HCT116 (cell line): Measurements from ENCODE around the gene PDZRN4. TPM values are rescaled to one million over a fixed set of nuclear protein-coding genes. Genes with fewer than 3 reads are reported as not detected.

Experiments used
- ATAC-seq: fragments of 200-7000 bp; cut with Tn5 transposase; 2 replicates; pipeline ENCODE4 v1.9.1; 2020; ENCODE audit warnings: mild to moderate bottlenecking, moderate library complexity
- BruUV-seq: library from RNA; stranded (reverse); fragments of 400-500 nt; replicated peaks from 2 replicates; lab custom pipeline; 2021; lab: Mats Ljungman, UMichigan
- CTCF ChIA-PET: fragments of 300-600 bp; sonication (Branson Sonifier 250); formaldehyde crosslinking; loops from one replicate; lab custom pipeline; 2021; ENCODE audit warnings: antibody characterized with exemption; lab: Charles Lee
- POLR2A ChIA-PET: fragments of 300-600, 350-600 bp; sonication (Branson Sonifier 250); formaldehyde crosslinking; loops from one replicate; lab custom pipeline; 2021; ENCODE audit warnings: antibody characterized with exemption; lab: Charles Lee
- RAD21 ChIA-PET, 2 experiments: fragments of 300-600 bp; sonication (Branson Sonifier 250); formaldehyde crosslinking; loops; one replicate each; lab custom pipeline; 2023; ENCODE audit warnings: low total read pairs in 2 of 2; ENCODE audit not compliant: uncharacterized antibody in 2 of 2, unreplicated experiment in 2 of 2, low non-redundant PET in 1 of 2; lab: Charles Lee
- DNase-seq: peaks from one replicate; pipeline ENCODE4 v3.0.0-alpha.2; 2010; ENCODE audit warnings: low read depth, low spot score
- H2AFZ ChIP-seq: fragments of 200-600 bp; shearing (Covaris generic), sonication (generic); 2 replicates; pipeline ENCODE4 v1.6.1; 2017; ENCODE audit warnings: low read depth, mixed run types, mixed read lengths, antibody characterized with exemption, low read length; ENCODE audit not compliant: poor library complexity, severe bottlenecking
- H3K27ac ChIP-seq: 2 replicates; pipeline ENCODE4 v1.5.1; 2012; ENCODE audit warnings: low read depth, low read length
- H3K27me3 ChIP-seq: fragments of 200-600 bp; sonication (generic); 2 replicates; pipeline ENCODE4 v1.6.1; 2016; ENCODE audit warnings: mixed run types, low read length, mixed read lengths; ENCODE audit not compliant: insufficient read depth
- H3K36me3 ChIP-seq, 2 experiments: fragments of 200-500 bp in 1 of 2; fragments of 200-600 bp in 1 of 2; sonication (Bioruptor generic) in 1 of 2; sonication (generic) in 1 of 2; 2 replicates each; pipeline versions ENCODE4 v1.5.1 to v1.6.1; 2014 to 2016; ENCODE audit warnings: low read length in 2 of 2, inconsistent platforms in 1 of 2, mixed read lengths in 1 of 2, mixed run types in 1 of 2; ENCODE audit not compliant: insufficient read depth in 2 of 2, control insufficient read depth in 1 of 2
- H3K4me1 ChIP-seq, 2 experiments: fragments of 200-600 bp in 1 of 2; sonication (generic) in 1 of 2; 2 replicates each; pipeline versions ENCODE4 v1.5.1 to v1.6.1; 2012 to 2017; ENCODE audit warnings: low read length in 2 of 2, inconsistent platforms in 1 of 2, mild to moderate bottlenecking in 1 of 2, mixed read lengths in 1 of 2, mixed run types in 1 of 2, moderate library complexity in 1 of 2; ENCODE audit not compliant: insufficient read depth in 2 of 2, control insufficient read depth in 1 of 2
- H3K4me2 ChIP-seq: fragments of 200-600 bp; sonication (generic); 2 replicates; pipeline ENCODE4 v1.6.1; 2017; ENCODE audit warnings: mixed run types, low read length, mixed read lengths
- H3K4me3 ChIP-seq, 2 experiments: fragments of 200-600 bp in 1 of 2; sonication (generic) in 1 of 2; replicated peaks in 1 of 2; 2 replicates each; pipeline ENCODE4 v1.5.1; 2011 to 2016; ENCODE audit warnings: low read length in 2 of 2, control low read depth in 1 of 2, low read depth in 1 of 2, mild to moderate bottlenecking in 1 of 2, mixed read lengths in 1 of 2, mixed run types in 1 of 2
- H3K79me2 ChIP-seq: fragments of 200-600 bp; sonication (generic); 2 replicates; pipeline ENCODE4 v1.6.1; 2017; ENCODE audit warnings: mild to moderate bottlenecking, mixed run types, low read length, moderate library complexity, mixed read lengths; ENCODE audit not compliant: insufficient read depth
- H3K9ac ChIP-seq: fragments of 200-600 bp; sonication (generic); 2 replicates; pipeline ENCODE4 v1.6.1; 2016; ENCODE audit warnings: low read length, mixed read lengths
- H3K9me2 ChIP-seq: fragments of 200-600 bp; sonication (generic), shearing (Covaris generic); 2 replicates; pipeline ENCODE4 v1.6.1; 2017; ENCODE audit warnings: mixed run types, mild to moderate bottlenecking, moderate library complexity; ENCODE audit not compliant: insufficient read depth
- H3K9me3 ChIP-seq, 2 experiments: fragments of 200-500 bp in 1 of 2; fragments of 200-600 bp in 1 of 2; sonication (Bioruptor generic) in 1 of 2; sonication (generic) in 1 of 2; 2 replicates each; pipeline ENCODE4 v1.6.1; 2014 to 2017; ENCODE audit warnings: low read length in 2 of 2, mixed read lengths in 2 of 2, inconsistent platforms in 1 of 2, low read depth in 1 of 2, mild to moderate bottlenecking in 1 of 2, mixed run types in 1 of 2, moderate library complexity in 1 of 2; ENCODE audit not compliant: control insufficient read depth in 1 of 2, insufficient read depth in 1 of 2
- H4K20me1 ChIP-seq: fragments of 200-600 bp; sonication (generic), shearing (Covaris generic); 2 replicates; pipeline ENCODE4 v1.6.1; 2017; ENCODE audit warnings: mixed run types, mild to moderate bottlenecking, moderate library complexity; ENCODE audit not compliant: insufficient read depth
- CBX3 ChIP-seq: IDR thresholded peaks from 2 replicates; pipeline ENCODE4 v1.6.1; 2012; ENCODE audit warnings: low read depth
- ELF1 ChIP-seq: IDR thresholded peaks from 2 replicates; pipeline ENCODE4 v1.6.1; 2012; ENCODE audit warnings: low read depth, borderline replicate concordance
- EZH2 ChIP-seq: fragments of 200-600 bp; sonication (generic); IDR thresholded peaks from 2 replicates; pipeline ENCODE4 v1.6.1; 2017; ENCODE audit warnings: antibody characterized with exemption, mixed run types
- EZH2phosphoT487 ChIP-seq: fragments of 200-600 bp; IDR thresholded peaks from 2 replicates; pipeline ENCODE4 v1.6.1; 2018; ENCODE audit warnings: antibody characterized with exemption, borderline replicate concordance
- FOSL1 ChIP-seq: IDR thresholded peaks from 2 replicates; pipeline ENCODE4 v1.6.1; 2012; ENCODE audit warnings: low read depth
- JUND ChIP-seq: IDR thresholded peaks from 2 replicates; pipeline ENCODE4 v1.6.1; 2012
- POLR2A ChIP-seq: IDR thresholded peaks from 2 replicates; pipeline ENCODE4 v1.7.0; 2011; ENCODE audit warnings: borderline replicate concordance; ENCODE audit not compliant: insufficient read depth, insufficient read length; ENCODE audit errors: extremely low read depth
- RAD21 ChIP-seq: IDR thresholded peaks from 2 replicates; pipeline ENCODE4 v1.6.1; 2012; ENCODE audit warnings: low read depth, mild to moderate bottlenecking
- SIN3A ChIP-seq: IDR thresholded peaks from 2 replicates; pipeline ENCODE4 v1.6.1; 2012; ENCODE audit warnings: low read depth
- SP1 ChIP-seq: IDR thresholded peaks from 2 replicates; pipeline ENCODE4 v1.6.1; 2012; ENCODE audit warnings: low read depth
- TCF7L2 ChIP-seq: IDR thresholded peaks from 2 replicates; pipeline ENCODE4 v1.7.0; 2011; ENCODE audit warnings: borderline replicate concordance, inconsistent platforms; ENCODE audit not compliant: insufficient read depth, insufficient read length; ENCODE audit errors: extremely low read depth
- YY1 ChIP-seq: IDR thresholded peaks from 2 replicates; pipeline ENCODE4 v1.6.1; 2011; ENCODE audit warnings: low read length, low read depth, moderate library complexity, mild to moderate bottlenecking; ENCODE audit not compliant: insufficient replicate concordance; ENCODE audit errors: extremely low read depth
- ZFX ChIP-seq: fragments of 450-650 bp; IDR thresholded peaks from 2 replicates; pipeline ENCODE4 v1.6.1; 2017
- ZNF274 ChIP-seq: fragments of 200-500 bp; sonication (Bioruptor generic); IDR thresholded peaks from 2 replicates; pipeline ENCODE4 v1.6.1; 2014; ENCODE audit warnings: mild to moderate bottlenecking, low read depth, low read length, inconsistent platforms
- intact Hi-C: fragments of 100-400 bp; cut with micrococcal nuclease; formaldehyde crosslinking; loops from 2 replicates; pipeline ENCODE4 v1.10.0; 2022
- total RNA-seq: library from RNA; stranded (reverse); gene quantifications from one replicate; pipeline ENCODE4 v1.2.1, GENCODE V29; 2021; ENCODE audit not compliant: unreplicated experiment
- TF ChIP-seq, protein P1 (sequence below): IDR thresholded peaks from 2 replicates; pipeline ENCODE4 v1.6.1; 2011; ENCODE audit warnings: mild to moderate bottlenecking, low read length, moderate library complexity; ENCODE audit not compliant: insufficient replicate concordance; ENCODE audit errors: extremely low read depth
- TF ChIP-seq, protein P2 (sequence below): IDR thresholded peaks from 2 replicates; pipeline ENCODE4 v1.6.1; 2012; ENCODE audit warnings: low read depth

PDZRN4 gene
- total RNA-seq, 1 experiment from 2014 or later, result not detected

DNA sequence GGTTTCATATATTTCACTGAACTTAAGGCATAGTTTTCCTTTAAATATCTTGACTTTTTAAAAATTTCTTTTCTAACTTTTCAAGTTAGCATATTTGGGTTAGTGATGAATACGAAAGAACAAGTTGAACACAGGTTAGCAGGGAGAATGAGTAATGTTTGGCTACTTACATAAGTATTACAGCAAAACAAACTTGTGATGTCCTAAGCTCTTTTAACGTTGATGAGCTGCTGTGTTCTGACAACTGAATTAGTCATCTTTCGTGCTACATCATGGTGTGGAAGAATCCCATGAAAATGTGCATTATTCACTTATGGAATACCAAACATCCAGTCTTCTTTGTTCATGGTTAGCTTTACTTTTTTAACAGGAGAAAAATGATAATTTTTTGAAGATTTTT lies 36.3 kb upstream of the PDZRN4 start:
- intact Hi-C loops, result no loop called here
- Histone ChIP-seq H2AFZ (no peak overlapping the region), H3K36me3 (no peaks in the 10 kb centered on the region), H3K4me3 (no peak overlapping the region), H3K27me3 (no peaks in the 10 kb centered on the region), H4K20me1 (no peaks in the 10 kb centered on the region), H3K9me2 (no peaks in the 10 kb centered on the region), H3K9ac (no peak overlapping the region), H3K4me2 (no peak overlapping the region), H3K9me3 (no peaks in the 10 kb centered on the region), H3K27ac (no peak overlapping the region), H3K79me2 (no peaks in the 10 kb centered on the region), H3K4me1 (no peaks in the 10 kb centered on the region)
- DNase-seq (no peak), ATAC-seq (no peak)
- ChIA-PET RAD21 (no interaction called here), POLR2A (no interaction called here), CTCF (no interaction called here)
- no TSS peak for BruUV-seq
- TF ChIP-seq SIN3A (no peak), RAD21 (no peak), EZH2phosphoT487 (no peak), ZFX (no peak), ELF1 (no peak), TCF7L2 (no peak), SP1 (no peak), CBX3 (no peak), YY1 (no peak), ZNF274 (no peak), POLR2A (no peak), FOSL1 (no peak), JUND (no peak), EZH2 (no peak)
- TF ChIP-seq, protein P1, sequence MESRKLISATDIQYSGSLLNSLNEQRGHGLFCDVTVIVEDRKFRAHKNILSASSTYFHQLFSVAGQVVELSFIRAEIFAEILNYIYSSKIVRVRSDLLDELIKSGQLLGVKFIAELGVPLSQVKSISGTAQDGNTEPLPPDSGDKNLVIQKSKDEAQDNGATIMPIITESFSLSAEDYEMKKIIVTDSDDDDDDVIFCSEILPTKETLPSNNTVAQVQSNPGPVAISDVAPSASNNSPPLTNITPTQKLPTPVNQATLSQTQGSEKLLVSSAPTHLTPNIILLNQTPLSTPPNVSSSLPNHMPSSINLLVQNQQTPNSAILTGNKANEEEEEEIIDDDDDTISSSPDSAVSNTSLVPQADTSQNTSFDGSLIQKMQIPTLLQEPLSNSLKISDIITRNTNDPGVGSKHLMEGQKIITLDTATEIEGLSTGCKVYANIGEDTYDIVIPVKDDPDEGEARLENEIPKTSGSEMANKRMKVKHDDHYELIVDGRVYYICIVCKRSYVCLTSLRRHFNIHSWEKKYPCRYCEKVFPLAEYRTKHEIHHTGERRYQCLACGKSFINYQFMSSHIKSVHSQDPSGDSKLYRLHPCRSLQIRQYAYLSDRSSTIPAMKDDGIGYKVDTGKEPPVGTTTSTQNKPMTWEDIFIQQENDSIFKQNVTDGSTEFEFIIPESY, result no peak
- TF ChIP-seq, protein P2, sequence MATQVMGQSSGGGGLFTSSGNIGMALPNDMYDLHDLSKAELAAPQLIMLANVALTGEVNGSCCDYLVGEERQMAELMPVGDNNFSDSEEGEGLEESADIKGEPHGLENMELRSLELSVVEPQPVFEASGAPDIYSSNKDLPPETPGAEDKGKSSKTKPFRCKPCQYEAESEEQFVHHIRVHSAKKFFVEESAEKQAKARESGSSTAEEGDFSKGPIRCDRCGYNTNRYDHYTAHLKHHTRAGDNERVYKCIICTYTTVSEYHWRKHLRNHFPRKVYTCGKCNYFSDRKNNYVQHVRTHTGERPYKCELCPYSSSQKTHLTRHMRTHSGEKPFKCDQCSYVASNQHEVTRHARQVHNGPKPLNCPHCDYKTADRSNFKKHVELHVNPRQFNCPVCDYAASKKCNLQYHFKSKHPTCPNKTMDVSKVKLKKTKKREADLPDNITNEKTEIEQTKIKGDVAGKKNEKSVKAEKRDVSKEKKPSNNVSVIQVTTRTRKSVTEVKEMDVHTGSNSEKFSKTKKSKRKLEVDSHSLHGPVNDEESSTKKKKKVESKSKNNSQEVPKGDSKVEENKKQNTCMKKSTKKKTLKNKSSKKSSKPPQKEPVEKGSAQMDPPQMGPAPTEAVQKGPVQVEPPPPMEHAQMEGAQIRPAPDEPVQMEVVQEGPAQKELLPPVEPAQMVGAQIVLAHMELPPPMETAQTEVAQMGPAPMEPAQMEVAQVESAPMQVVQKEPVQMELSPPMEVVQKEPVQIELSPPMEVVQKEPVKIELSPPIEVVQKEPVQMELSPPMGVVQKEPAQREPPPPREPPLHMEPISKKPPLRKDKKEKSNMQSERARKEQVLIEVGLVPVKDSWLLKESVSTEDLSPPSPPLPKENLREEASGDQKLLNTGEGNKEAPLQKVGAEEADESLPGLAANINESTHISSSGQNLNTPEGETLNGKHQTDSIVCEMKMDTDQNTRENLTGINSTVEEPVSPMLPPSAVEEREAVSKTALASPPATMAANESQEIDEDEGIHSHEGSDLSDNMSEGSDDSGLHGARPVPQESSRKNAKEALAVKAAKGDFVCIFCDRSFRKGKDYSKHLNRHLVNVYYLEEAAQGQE, result no peak
